M059J (cell line): Measurements from ENCODE around the gene CCDC152. TPM values are rescaled to one million over a fixed set of nuclear protein-coding genes. Genes with fewer than 3 reads are reported as not detected.

Experiments used
- DNase-seq: peaks from one replicate; pipeline ENCODE4 v3.0.0-alpha.2; 2012; ENCODE audit warnings: low read depth
- total RNA-seq: library from RNA; depleted of rRNA; stranded (reverse); fragments of >200 nt; shearing (Covaris generic); gene quantifications from 2 replicates; pipeline ENCODE4 v1.2.3, GENCODE V29; 2014

The CCDC152 gene
- total RNA-seq, 1 experiment from 2014 or later, result 3.0 TPM

DNA sequence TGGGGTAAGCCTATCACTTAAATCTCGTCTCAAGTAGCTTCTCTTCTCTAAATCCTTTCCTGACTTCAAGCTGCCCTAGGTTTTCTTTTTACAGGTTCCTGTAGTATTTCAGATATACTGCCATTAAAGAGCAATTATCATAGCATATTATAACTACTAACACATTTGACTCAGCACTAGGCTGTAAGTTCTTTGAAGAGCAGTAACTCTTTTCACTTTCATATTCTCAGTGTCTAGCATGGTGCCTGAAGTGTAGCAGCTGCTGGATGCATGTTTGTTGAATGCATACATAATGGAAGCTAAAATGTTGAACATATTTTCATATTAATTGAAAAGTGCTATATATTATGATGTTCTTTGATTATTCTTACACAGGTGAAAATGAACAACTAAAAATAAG, 22.5 kb downstream of the CCDC152 start:
- DNase-seq, result no peak

DNA sequence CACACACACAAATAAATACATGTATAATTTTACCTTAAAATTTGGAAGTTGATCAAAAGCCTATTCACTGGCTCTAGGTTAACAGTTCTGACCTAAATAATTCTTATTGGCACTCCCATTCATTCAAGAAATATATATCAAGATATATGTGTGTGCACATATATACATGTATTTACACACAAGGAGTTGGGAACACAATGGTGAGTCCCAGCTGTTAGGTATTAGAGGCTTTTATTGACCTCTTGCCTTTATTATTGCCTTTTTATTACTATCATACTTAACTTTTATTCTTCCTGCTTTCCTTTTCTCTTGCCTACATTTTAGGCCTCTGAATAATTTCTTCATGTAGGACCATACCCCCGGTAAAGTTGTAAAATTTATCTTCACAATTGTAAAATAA, 25.0 kb downstream of the CCDC152 start:
- DNase-seq, result no peak

DNA sequence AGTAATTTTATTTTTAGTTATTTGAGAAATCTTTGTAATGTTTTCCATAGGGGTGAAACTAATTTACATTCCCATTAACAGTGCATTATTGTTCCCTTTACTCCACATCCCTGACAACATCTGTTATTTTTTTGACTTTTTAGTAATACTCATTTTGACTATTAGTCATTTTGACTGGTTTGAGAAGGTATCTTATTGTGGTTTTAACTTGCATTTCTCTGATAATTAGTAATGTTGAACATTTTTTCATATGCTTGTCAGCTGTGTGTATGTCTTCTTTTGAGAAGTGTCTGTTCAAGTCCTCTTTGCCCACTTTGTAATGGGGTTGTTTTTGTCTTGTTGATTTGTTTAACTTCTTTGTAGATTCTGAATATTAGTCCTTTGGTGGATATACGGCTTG, 27.5 kb downstream of the CCDC152 start:
- DNase-seq, result no peak

DNA sequence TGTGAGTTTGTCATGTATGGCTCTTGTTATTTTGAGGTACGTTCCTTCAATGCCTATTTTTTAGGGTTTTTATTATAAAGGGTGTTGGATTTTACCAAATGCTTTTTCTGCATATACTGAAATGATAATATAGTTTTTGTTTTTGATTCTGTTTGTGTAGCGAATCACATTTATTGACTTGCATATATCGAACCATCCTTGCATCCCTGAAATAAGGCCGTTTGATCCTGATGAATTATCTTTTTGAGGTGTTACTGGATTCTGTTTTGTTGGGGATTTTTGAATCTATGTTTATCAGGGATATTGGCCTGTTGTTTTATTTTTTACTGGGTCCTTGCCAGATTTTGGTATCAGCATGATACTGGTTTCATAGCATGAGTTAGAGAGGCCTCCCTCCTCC, 29.1 kb downstream of the CCDC152 start:
- no peak for DNase-seq

DNA sequence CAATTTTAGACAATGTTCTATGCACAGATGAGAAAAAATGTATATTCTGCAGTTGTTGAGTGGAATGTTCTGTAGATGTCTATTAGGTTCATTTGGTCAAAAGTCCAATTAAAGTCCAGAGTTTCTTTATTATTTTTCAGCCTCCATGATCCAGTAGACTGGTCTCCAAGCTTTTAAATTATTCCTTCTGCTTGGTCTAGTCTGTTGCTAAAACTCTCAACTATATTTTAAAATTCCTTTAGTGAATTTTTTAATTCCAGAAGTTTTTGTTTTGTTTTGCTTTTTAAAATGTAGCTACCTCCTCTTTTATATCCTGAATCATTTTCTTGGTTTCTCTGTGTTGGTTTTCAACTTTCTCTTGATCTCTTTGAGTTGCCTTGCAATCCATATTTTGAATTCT, 30.5 kb downstream of the CCDC152 start:
- no peak for DNase-seq

DNA sequence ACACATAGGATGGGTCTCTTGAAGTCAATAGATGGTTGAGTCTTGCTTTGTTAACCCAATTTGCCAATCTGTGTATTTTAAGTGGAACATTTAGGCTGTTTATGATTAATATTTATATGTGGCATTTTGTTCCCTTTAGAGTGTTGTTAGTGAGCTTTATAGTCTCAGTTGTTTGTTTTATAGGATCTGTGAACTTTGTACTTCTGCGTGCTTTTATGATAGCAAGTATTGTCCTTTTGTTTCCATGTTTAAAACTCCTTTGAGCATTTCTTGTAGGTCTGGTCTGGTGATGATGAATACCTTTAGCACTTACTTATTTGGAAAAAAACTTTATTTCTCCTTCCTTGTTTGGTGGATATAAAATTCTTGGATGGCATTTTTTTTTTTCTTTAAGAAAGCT, 31.2 kb downstream of the CCDC152 start:
- no peak for DNase-seq

DNA sequence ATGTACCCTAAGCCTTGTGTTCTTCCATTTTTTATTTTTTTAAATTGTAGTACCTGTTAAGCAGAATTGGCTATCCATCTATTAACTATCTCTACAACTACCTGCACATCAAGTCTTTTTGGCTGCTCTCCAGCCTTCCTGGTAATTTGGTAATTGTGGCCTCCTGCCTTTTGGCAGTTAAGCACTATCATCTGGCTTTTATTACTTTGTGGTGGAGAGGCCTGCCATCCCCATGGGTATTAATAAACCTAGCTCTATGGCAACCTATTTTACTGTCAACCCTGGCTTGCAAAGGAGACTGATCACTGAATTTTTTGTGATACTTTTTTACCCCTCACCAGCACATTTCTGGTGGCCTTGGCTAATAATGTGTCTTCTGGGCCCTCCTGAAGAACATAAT, 34.5 kb downstream of the CCDC152 start:
- peak; percentile 46 for DNase-seq

DNA sequence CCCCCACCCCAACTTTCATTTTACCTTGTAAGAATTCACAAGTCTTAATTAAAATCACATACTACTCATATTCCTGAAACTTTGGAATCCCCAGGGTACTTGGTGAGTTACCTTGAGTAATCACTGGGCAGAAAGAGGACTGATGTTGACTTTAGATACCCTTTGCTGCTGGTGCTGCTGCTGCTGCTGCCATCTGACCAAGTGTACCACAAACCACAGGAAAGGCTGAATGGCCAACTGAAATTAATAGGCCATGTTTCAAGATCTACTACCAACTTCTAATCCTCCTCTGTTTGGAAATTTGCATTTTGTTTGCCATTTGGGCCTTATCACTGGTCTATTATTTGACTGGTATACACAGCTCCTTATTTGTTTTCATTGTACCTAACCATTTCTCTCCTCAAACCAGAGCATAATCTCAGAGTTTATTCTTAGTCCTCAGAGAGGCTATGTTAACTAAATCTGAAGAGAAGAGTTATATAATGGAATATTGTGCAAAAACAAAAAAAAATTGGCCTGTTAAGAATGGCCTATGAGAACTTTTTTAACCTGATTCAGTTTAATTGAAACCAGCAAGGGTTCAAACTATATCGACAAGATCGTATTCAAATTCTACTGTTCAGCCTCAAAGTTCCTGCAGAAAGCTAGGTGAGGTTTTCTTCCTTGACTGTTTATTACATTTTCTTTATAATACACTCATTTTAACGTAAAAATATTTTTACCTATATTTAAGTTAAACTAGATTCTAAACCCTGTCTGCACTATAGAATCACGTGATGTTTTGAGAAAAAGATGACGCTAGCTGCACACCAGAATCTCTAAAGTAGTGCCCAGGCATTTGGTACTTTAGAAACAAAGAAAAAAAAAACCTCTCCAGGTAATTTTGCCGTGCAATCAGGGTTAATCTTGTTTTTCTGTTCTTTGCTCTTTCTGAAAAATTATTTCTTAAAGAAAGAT, 41.9 kb downstream of the CCDC152 start:
- DNase-seq, result peak; percentile 32

DNA sequence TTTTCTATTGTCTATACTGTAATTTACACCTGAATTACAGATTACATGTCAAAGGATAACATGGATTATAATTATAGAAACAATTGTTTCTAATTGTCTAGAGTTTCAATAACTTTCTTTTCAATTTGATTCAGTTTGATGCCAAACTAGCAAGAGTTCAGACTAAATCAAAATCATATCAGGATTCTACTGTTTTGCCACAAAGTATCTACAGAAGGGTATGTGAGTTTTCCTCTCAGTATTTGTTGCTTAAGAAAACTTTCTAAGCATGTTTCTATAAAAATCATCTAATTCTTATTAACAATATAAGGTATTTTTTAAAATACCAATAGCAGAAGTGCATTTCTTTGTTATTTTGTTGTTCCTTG, 42.6 kb downstream of the CCDC152 start:
- no peak for DNase-seq

DNA sequence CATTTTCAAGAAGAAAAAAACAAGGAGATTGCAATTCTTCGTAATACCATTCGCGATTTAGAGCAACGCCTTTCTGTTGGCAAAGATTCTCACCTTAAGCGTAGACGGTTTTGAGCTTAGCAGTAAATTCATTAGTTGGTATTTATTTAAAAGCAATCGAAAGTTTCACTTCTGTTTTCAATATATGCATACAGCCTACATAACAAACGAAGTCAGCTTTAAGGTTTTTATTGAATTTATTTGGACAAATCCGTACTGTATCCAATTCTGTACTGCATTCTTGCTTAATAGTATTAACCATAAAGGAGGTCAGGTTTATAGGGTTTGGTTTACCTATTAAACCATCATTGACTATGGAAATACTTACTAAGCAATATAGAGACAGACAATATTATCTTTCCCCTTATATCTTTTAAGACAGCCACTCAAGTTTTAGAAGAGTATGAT, 43.1 kb downstream of the CCDC152 start:
- DNase-seq, result no peak

DNA sequence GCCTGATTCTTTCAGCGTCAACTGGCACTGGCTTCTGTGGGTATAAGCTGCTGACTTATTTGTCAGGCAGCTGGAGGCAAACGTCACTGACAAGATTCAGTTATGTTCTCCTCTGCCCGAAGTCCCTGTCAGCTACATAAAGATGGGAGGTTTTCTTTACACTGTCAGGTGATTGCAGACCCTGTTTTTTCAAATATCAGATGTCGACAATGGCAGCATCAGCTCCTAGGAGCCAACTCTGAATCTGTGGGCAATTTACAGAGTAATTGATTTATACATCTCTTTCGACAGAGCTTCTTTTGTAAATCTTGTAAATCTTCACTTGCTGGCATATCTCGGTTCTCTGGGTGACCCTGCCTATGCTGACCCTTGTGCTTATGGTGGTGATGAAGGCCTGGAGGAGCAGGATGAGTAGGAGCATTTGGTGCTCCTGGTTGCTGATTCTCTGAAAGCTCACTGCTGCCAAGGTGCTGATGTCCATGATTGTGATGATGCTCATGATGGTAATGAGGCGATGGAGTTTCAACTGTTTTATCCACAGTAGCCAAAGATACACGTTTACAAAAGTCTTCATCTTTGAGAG, 44.2 kb downstream of the CCDC152 start:
- no peak for DNase-seq

DNA sequence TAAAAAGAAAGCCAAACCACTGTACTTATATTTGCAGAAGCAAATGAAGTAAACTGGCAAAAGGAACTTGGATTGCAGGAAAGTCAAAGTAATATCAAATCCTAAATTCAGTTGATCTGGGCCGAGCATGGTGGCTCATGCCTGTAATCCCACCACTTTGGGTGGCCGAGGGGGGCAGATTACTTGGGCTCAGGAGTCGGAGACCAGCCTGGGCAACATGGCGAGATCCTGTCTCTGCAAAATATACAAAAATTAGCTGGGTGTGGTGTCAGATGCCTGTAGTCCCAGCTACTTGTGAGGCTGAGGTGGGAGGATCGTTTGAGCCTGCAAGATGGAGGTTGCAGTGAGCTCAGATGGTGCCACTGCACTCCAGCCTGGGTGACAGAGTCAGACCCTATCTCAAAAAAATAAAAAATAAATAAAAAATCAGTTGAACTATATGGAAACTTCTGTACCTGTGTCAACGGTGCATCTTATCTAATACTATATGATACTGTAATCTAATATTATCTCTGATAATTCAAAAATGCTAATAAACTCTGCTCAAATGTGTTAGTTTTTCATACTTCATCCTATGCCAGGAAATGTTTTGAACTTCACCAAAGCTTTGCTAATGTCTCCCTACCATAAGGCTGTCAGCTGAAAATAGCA, 45.0 kb downstream of the CCDC152 start:
- DNase-seq, result no peak

DNA sequence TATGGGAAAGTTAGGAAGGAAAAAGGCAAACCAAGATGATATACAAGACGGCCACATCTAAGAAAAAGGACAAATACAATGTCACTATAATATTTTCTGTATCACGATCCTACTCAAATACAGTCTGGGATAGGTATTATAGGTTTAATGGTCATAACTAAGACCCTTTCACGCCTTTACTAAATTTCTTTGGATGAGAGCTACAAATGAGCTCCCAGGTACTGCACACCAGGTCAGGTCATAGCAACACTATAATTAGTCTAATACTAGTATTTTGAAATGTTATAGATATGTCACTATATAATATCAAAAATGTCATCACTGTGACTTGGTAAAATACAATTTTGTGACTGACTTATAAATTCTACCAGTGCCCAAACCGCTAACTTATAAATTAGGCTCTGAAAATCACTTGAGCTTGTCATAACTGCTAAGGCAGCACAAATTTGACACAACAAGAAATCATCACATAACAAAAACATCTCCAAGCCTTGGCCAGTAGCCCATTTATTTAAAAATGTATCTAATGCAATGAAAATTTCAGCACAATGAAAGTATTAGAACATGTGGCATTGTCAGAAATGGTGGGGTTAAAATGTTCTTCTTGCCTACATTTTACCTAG, 48.2 kb downstream of the CCDC152 start:
- no peak for DNase-seq

DNA sequence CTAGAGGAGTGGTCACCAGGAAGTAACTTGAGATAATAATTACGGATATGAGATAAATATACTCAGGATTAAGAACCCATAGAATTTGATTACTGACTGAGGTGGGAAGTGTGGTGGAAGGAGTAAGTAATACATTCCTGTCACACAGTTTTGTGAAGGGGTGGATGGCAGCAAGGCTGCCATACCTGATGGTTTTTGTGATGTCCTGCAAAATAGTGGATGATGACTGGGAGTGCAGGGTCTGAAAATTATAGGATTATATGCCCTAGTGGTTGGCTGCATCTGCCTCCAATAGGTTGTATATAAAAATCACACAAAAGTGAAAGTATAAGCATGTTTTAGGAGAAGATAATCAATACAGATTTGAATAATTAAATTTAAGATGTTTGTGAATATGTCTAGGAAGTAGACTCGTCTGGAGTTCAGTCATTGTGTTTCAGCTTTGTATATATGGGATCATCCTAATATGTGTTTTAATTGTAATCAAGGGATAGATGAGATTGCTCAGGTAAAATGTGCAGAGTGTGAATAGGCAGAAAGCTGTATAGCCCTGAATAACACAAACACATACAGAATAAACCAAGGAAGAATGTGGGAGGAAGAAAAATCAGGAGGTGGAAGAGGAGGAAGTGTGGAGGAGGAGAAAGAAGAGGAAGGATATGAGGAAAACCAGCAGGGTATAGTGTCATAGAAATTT, 49.5 kb downstream of the CCDC152 start:
- no peak for DNase-seq

DNA sequence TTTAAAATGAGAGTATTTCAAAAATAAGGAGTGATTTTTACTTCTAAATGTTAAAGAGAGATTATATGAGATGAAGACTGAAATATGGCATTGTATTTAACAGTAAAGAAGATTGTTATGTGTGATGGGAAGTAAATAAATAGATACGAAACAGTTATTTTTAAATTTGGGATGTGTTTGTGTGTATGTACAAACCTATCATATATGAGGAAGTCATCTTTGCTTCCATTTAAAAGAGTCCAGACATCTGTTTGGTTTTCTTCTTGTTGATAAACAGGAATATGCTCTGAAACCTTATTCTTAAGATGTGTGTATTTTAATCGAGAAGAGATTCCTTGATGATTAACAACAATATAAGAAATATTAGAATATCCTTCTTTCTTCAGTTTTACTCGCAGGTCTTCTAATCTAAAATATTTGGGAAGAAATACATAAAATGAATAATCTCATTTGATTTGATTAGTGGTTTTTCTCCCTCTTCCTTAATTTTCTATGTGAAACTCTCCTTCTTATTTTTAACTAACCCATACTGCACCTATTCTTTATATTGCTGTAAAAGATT, 50.2 kb downstream of the CCDC152 start:
- DNase-seq, result no peak

DNA sequence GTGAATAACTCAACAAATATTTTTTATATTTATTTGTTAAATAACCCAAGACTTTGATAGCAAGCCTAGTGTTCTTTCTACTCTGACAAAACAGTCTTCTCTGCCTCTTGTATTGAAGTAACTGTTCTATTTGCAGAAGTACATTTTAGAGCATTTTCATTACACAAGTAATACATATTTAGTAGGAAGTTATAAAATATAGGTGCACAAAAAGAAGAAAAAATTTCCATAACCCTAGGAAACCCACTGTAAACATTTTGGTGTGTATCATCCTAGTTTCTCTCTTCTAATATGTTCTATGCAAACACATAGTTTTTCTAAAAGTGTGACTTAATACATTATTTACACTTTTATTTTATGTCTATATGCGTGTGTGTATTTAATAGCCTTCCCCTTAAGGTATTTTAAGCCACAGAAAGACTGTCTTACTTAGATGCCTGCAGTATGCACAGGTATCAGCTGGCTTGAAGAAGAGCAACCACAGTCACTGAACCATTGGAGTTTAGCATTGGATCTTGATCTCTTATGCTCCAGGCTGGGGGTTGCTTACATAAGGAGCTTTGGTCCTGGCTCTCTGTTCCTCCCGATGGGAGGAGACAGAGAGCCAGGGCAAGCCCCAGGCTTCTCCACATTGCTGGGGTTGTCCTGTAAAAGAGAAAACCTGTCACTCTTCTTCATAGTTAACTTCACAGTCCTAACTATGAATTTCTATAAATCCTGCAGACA, 51.3 kb downstream of the CCDC152 start:
- DNase-seq, result no peak

DNA sequence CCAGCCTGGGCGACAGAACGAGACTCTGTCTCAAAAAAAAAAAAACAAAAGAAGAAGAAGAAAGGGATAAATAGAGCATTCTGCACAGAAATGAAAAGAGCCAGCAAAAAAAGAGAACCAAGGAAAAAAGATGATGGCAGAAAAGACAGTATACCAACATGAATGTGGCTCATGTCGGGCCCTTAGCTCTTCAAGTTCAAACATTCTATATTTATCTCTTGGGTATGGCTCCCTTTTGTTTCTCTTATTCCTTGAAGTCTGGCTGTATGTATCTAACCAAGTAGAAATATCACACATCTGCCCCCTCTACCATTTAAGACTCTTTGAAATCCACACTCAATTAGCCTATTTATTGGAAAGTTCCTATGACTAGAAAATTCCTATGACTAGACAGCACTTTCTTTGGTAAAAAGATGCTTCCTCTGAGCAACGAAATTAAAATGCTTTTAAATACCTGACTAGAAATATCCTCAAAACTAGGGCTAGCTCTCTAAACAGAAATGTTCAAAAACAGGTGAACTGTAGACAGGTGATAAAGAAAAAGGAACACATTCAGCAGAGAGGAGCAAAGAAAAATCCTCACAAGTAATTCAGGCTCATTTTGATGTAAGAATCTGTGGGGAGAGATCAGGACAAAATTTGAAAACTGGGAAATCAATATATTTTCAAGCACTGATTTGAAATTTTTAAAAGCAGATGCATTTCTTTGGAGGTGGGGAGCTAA, 52.4 kb downstream of the CCDC152 start:
- no peak for DNase-seq

DNA sequence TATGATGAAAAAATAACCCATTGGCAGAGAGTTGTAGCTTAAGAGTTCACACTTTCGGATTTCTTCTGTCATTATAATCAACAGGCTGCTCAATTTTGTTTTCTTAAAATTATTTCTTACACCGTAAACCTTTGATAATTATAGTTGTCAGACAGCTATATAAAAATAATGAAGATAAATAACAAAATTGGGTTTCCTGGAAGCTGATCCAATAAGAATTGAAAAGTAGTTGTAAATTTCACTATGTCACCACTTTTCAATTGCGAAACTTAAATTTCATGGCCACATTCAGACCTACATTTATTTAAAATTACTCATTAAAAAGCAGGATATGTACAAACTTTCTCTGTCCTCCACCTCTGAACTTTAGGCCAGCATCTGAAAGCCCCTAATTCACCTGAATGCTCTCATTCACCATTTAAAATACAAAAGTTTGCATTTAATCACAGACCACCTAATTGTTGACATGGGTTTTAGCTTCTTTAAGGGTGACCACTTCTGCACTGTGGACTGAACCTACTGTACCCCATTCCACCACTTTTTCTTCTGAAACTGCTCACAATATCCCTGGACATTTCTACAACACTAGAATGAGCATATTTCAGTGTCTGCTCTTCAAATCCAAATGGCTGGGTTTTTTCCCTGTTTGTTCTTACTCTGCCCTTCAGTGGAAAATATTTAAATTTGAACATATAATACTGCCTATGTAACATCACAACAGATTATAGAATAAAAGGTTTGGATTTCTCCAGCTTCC, 54.4 kb downstream of the CCDC152 start:
- DNase-seq, result no peak
